ENCODE measurements around the gene QARS1.

DNA sequence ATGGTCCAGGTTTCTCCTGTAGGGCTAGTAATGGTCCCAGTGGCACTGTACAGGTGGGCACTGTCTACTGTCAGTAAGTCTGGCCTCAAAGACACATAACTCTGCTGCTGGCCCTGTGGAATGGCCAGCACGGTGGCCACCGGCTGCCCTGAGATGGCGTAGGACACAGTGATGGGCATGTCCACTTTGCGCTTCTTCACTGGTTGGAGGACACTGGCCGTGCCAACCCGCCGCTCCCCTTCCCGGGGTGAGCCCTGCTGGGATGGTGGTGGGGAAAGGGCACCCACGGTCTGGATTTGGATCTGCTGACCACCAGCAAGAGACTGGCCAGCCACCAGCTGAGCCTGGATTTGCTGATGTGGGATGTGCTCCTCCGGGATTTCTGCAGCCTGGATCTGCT, 47.3 kb downstream of the QARS1 start:
- TF ChIP-seq, protein P1, sequence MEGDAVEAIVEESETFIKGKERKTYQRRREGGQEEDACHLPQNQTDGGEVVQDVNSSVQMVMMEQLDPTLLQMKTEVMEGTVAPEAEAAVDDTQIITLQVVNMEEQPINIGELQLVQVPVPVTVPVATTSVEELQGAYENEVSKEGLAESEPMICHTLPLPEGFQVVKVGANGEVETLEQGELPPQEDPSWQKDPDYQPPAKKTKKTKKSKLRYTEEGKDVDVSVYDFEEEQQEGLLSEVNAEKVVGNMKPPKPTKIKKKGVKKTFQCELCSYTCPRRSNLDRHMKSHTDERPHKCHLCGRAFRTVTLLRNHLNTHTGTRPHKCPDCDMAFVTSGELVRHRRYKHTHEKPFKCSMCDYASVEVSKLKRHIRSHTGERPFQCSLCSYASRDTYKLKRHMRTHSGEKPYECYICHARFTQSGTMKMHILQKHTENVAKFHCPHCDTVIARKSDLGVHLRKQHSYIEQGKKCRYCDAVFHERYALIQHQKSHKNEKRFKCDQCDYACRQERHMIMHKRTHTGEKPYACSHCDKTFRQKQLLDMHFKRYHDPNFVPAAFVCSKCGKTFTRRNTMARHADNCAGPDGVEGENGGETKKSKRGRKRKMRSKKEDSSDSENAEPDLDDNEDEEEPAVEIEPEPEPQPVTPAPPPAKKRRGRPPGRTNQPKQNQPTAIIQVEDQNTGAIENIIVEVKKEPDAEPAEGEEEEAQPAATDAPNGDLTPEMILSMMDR (conservative IDR thresholded peaks at IDR 0.05; ENCODE audit: low read depth in 2 of 2) = no peak
- TF ChIP-seq, protein P2, sequence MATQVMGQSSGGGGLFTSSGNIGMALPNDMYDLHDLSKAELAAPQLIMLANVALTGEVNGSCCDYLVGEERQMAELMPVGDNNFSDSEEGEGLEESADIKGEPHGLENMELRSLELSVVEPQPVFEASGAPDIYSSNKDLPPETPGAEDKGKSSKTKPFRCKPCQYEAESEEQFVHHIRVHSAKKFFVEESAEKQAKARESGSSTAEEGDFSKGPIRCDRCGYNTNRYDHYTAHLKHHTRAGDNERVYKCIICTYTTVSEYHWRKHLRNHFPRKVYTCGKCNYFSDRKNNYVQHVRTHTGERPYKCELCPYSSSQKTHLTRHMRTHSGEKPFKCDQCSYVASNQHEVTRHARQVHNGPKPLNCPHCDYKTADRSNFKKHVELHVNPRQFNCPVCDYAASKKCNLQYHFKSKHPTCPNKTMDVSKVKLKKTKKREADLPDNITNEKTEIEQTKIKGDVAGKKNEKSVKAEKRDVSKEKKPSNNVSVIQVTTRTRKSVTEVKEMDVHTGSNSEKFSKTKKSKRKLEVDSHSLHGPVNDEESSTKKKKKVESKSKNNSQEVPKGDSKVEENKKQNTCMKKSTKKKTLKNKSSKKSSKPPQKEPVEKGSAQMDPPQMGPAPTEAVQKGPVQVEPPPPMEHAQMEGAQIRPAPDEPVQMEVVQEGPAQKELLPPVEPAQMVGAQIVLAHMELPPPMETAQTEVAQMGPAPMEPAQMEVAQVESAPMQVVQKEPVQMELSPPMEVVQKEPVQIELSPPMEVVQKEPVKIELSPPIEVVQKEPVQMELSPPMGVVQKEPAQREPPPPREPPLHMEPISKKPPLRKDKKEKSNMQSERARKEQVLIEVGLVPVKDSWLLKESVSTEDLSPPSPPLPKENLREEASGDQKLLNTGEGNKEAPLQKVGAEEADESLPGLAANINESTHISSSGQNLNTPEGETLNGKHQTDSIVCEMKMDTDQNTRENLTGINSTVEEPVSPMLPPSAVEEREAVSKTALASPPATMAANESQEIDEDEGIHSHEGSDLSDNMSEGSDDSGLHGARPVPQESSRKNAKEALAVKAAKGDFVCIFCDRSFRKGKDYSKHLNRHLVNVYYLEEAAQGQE (IDR thresholded peaks at IDR 0.05; ENCODE audit: unreplicated experiment) = no peak
- TF ChIP-seq POLR2AphosphoS5 (IDR thresholded peaks at IDR 0.05; ENCODE audit: low read depth) = no peak
